HG03571 (cell line): ENCODE data around the gene KCNH1.

ENCODE experiments used
- ATAC-seq: cut with Tn5 transposase; IDR thresholded peaks from one replicate; pipeline ENCODE4 v1.9.1; 2021; ENCODE audit not compliant: unreplicated experiment

Gene KCNH1

GRCh38 chr1:210922666-210923065 is 211.3 kb downstream of the KCNH1 start:
- ATAC-seq = no peak

GRCh38 chr1:210920716-210921694 is 212.9 kb downstream of the KCNH1 start:
- ATAC-seq = no peak

GRCh38 chr1:210920258-210920657 is 213.7 kb downstream of the KCNH1 start:
- no peak for ATAC-seq

DNA sequence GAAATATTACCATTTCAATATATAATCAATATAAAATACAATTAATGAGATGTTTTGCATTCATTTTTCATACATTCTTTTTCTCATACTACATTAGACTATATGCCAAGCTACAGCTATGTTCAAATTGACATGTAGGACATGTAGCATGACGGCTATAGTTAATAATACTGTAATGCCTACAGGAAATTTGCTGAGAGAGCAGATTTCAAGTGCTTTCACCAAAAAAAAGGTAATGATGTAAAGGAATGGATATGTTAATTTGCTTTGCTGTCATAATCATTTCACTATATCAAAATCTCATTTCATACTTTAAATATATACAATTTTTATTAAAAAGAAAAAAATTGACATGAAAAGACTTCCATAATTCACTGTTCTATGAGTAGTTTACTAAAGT is 215.1 kb downstream of the KCNH1 start:
- ATAC-seq = no peak

DNA sequence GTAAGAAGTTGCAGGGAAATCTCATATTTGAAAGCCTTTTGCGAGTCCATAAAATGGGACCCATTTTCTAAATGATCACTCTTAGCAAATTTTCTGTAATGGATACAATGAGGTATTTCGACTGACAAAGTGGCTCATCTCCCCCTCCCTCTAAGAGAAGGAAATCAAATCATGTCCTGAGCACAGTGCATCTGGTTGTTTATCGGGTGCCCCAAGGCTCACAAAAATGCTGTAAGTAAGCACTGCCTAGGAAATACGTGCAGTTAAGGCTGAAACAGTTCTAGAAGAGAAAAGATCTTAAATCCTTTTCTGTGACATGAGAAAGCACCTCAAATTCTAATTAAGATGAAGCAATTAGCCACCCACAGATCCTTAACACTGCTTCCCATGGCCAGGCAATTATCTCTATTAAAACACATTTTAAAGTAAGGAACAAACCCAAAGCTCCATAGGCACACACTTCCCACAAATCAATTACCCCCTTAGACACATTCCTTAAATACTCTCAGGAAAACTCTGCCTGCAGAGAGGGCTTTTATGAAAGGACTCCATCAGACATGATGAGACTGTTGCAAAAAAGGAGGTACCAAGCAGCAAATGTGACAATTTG is 216.3 kb downstream of the KCNH1 start:
- ATAC-seq = no peak

DNA sequence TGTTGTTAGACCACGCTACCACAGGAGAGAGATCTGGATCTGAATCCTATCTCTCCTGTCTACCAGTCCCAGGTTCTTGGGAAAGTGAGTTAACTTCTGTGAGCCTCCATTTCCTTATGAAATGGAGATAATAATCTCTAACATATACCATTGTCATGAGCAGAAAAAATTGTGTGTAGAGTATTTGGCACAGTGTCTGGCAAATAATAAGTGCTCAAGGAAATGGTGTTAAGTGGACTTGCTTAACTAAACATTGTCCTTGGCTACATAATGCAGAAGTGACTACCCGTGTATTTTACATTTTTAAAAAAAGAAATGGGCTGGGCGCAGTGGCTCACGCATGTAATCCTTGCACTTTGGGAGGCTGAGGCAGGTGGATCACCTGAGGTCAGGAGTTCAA is 217.4 kb downstream of the KCNH1 start:
- no peak for ATAC-seq

DNA sequence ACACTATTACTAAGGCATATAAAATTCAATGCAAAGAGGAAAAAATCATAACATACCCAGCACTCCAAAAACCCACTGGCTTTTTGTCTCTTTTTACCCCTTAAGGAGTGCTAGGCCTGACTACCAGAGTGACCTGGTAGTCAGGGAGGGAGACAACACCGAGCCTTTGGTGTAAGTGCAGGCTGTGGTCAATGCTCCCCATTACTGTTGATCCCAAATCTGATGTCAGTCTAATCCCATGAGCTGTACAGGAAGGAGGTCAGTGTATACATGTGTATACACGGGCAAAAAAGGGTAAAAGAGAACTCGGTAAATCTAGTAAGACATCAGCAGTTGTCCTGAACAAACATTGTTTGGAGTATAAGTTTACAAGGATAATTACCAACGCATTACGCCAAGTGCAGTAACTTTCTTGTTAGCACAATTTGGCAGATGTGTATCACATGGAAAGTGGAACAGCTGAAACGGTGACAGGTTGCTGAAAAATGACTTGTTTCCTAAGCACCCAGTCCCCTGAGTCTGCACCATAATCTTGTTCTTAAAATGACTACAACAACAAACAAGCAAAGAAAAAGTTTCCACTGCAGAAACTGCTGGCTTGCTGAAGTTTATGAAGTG is 217.9 kb downstream of the KCNH1 start:
- ATAC-seq = no peak

DNA sequence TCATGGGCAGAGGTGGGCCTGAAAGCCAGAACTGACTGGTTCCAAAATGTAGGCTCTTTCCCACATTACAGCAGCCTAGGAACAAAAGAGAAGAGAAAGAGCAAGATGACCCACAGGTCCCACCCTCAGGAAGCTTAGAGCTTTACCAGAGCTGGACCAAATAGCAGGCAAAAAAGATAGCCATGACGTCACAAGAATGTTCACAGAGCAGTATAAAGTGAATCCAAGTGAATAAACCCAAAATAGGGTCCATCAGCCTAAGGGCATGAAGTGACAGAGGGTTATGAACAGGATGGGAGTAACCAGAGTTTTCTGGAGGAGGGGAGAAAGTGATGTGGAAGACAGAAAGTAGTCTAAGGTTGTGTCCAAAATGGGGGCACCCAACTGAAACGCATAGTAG is 221.2 kb downstream of the KCNH1 start:
- no peak for ATAC-seq

DNA sequence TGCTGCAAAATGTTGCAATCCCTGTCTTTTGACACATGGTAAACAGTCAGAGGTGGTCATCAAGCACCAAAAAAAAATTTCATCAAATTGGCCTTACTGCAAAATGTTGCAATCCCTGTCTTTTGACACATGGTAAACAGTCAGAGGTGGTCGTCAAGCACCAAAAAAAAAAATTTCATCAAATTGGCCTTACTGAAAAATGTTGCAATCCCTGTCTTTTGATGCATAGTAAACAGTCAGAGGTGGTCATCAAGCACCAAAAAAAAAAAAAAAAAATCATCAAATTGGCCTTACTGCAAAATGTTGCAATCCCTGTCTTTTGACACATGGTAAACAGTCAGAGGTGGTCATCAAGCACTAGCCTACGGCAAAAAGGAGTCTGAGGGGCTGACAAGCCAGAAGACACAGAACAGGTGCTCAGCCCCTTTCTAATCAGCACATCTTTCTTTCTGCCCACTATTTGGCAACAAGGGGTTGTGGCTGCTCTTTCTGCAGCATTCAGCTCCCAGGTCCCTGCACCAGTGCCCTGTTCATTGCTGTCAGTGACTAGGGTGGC is 223.8 kb downstream of the KCNH1 start:
- ATAC-seq = no peak

DNA sequence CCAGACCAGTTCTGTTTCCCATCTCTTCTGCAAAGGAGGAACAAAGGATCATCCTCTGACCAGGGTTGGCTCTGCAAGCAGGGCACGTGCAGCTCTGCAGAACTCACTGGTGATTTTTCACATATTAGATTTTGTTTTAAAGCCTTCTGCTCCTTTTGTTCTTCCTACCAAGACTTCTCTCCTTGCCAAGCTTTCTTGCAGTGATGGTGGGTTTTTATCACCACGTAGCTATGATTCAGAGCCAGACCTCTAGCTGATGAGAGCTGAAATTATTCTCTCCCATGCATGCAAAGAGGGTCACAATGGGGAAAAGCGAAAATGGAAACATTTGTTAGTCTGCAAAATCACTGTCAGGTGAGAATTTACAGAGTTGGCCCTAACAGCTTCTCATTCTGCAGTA is 225.2 kb downstream of the KCNH1 start:
- ATAC-seq = no peak

DNA sequence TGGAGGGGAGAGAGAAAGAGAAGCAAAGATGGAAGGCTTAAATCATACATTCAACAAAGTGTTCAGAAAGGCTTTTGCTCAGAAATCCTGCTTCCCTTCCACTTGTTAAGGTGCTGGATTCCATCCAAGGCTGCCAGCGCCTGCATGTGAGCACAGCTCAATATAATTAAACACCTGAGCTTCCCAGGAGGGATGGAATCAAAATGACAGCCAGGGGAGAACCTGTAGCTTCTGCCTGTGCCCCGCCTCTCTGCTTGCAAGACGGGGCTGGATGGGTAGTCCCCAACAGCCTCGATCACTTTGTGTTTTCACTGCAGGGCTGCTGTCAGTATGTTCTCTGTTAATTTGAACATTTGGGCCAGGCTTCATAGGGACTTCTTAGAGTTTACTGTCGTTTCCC is 225.7 kb downstream of the KCNH1 start:
- ATAC-seq = no peak

GRCh38 chr1:210907251-210907805 is 226.6 kb downstream of the KCNH1 start:
- ATAC-seq = no peak

GRCh38 chr1:210905944-210906453 is 227.9 kb downstream of the KCNH1 start:
- no peak for ATAC-seq

DNA sequence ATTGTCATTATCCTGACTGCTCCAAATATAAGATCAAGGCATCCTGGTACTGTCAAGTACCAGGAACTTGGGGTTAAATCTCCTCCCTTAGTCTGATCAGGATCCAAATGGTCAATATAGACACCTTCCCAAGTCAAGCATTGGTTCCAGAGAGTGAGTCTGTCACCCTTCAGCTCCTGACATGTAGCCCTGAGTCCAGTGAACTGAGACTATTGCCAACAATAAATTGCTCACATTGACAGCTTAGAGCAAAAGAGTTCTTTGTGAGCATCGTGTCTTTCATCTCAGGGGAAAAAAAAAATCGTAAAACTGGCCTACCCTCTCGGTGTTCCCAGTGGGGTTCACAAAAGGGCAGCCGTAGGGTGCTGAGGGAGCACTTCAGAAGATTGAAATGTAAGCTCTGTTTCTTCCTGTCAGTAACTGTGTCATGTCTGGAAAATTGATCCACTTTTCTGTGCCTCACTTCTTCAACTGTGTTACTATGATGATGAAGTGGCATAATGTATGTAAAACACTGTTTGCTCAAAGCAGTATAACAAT is 228.5 kb downstream of the KCNH1 start:
- ATAC-seq = no peak

- no peak for ATAC-seq
These were observed 231.8 kb downstream of the KCNH1 start for GRCh38 chr1:210901981-210902770.

DNA sequence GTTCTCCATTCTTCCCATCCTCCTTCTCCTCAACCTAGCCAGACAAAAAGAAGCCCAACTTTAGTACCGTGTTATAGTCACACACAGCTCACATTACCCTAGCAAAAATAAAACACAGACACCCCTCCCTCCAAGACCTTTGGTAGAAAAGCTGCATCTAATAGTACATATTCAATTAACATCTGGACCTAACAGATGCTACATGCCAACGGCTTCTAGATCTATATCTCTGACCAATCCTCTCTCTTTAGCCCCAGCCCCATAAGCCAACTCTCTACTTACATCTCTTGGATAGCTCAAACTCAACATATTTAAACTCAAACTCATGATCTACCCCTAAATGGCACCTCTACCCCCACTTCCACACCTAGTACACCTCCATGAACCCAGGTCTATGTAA is 233.1 kb downstream of the KCNH1 start:
- ATAC-seq = no peak

DNA sequence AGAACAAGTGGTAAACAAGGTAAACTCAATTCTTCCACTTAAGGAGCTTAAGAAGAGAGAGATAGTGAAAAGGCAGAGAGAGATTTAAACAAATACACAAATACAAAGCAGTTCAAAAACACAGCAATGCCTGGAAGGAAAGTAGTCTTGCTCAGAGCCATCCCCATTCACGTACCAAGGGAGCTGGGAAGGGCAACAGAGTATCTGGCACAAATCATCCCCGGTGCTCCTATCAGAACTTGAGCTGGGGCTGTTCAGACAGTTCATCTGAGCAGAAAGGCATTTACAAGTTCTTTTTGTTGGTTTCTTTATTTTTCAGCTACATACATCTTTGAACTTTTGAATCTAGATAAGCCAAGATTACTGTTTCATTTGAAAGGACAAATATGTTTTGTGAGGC is 233.9 kb downstream of the KCNH1 start:
- no peak for ATAC-seq

DNA sequence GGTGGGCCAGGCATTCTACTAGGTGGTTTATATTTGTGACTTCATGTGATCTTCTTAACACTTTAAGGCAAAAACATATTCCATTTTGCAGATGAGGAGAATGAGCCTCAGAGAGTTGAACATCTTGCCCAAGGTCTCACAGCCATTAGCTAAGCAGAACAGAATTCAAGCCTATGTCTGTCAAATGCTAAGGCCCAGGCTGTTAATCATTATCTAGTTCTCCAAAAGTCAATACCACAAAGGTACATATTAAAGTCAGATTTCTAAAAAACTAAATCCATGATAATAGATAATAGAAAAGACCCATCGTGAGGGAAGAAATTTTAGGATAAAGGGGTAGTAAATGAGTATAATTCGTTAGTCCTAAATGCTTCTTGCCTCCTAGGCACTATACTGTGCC is 234.3 kb downstream of the KCNH1 start:
- ATAC-seq = no peak

GRCh38 chr1:210898473-210898872 is 235.5 kb downstream of the KCNH1 start:
- no peak for ATAC-seq

- ATAC-seq = no peak
These were observed 250.1 kb downstream of the KCNH1 start for GRCh38 chr1:210883821-210884220.
